Keratinocyte (primary cell): ENCODE measurements around the gene LDB2. TPM values are rescaled to one million over a fixed set of nuclear protein-coding genes. Genes with fewer than 3 reads are reported as not detected.

ENCODE experiments used
- DNase-seq: peaks from one replicate; pipeline ENCODE4 v3.0.0-alpha.2; 2011; ENCODE audit warnings: low read depth, missing footprints, low spot score
- FAIRE-seq: peaks from 2 replicates; lab custom pipeline; 2011; peaks lifted over from hg19 to GRCh38; lab: Jason Lieb, UNC
- H2AFZ ChIP-seq: 2 replicates; pipeline ENCODE4 v1.6.0; 2012; ENCODE audit warnings: low read length, control low read depth, inconsistent platforms; ENCODE audit not compliant: control insufficient read depth
- H3K27ac ChIP-seq: 2 replicates; pipeline ENCODE4 v1.5.1; 2011; ENCODE audit warnings: low read length; ENCODE audit not compliant: control insufficient read depth, insufficient read depth
- H3K27me3 ChIP-seq: 3 replicates; pipeline ENCODE4 v1.6.0; 2011; ENCODE audit warnings: low read length; ENCODE audit not compliant: control insufficient read depth, insufficient read depth; ENCODE audit errors: extremely low read depth
- H3K36me3 ChIP-seq, 2 experiments: 2 replicates in 1 of 2; 3 replicates in 1 of 2; pipeline ENCODE4 v1.5.1; 2011; ENCODE audit warnings: low read length in 2 of 2, mild to moderate bottlenecking in 1 of 2; ENCODE audit not compliant: control insufficient read depth in 2 of 2, insufficient read depth in 2 of 2; ENCODE audit errors: extremely low read depth in 1 of 2
- H3K4me1 ChIP-seq: 3 replicates; pipeline ENCODE4 v1.5.1; 2011; ENCODE audit warnings: low read length; ENCODE audit not compliant: control insufficient read depth, insufficient read depth; ENCODE audit errors: extremely low read depth
- H3K4me2 ChIP-seq: 3 replicates; pipeline ENCODE4 v1.6.0; 2011; ENCODE audit warnings: low read depth, low read length; ENCODE audit not compliant: control insufficient read depth, insufficient read depth; ENCODE audit errors: extremely low read depth
- H3K4me3 ChIP-seq, 3 experiments: fragments of 200-600 bp in 1 of 3; sonication (generic) in 1 of 3; 2 replicates in 2 of 3; 3 replicates in 1 of 3; pipeline ENCODE4 v1.5.1; 2011 to 2016; ENCODE audit warnings: low read length in 3 of 3, mild to moderate bottlenecking in 3 of 3, control low read depth in 2 of 3, inconsistent platforms in 1 of 3, low read depth in 1 of 3, mixed read lengths in 1 of 3, mixed run types in 1 of 3, moderate library complexity in 1 of 3; ENCODE audit not compliant: control insufficient read depth in 2 of 3, insufficient read depth in 2 of 3; ENCODE audit errors: extremely low read depth in 1 of 3
- H3K79me2 ChIP-seq: 2 replicates; pipeline ENCODE4 v1.6.0; 2012; ENCODE audit warnings: low read length; ENCODE audit not compliant: control insufficient read depth, insufficient read depth
- H3K9ac ChIP-seq: 3 replicates; pipeline ENCODE4 v1.6.0; 2011; ENCODE audit warnings: low read length; ENCODE audit not compliant: control insufficient read depth, insufficient read depth; ENCODE audit errors: extremely low read depth
- H3K9me1 ChIP-seq: 3 replicates; pipeline ENCODE4 v1.6.0; 2011; ENCODE audit warnings: low read length; ENCODE audit not compliant: control insufficient read depth, insufficient read depth; ENCODE audit errors: extremely low read depth
- H3K9me3 ChIP-seq: 2 replicates; pipeline ENCODE4 v1.5.1; 2012; ENCODE audit warnings: low read depth, low read length; ENCODE audit not compliant: control insufficient read depth
- H4K20me1 ChIP-seq: 3 replicates; pipeline ENCODE4 v1.6.0; 2011; ENCODE audit warnings: low read length; ENCODE audit not compliant: control insufficient read depth, insufficient read depth; ENCODE audit errors: extremely low read depth
- EZH2 ChIP-seq: IDR thresholded peaks from one replicate; pipeline ENCODE4 v1.6.1; 2012; ENCODE audit warnings: inconsistent platforms, mild to moderate bottlenecking, low read length, moderate library complexity
- dilution Hi-C: fragments of 300-500 bp; cut with MboI; formaldehyde crosslinking; loops from one replicate; pipeline ENCODE4 v1.7.0; 2020; ENCODE audit warnings: low sequenced_read_pairs; ENCODE audit not compliant: extremely low pct_ligation_motif_present
- polyA plus RNA-seq, 5 experiments: library from polyadenylated mRNA; depleted of rRNA in 3 of 5; stranded (reverse) in 3 of 5; stranded (forward) in 1 of 5; unstranded in 1 of 5; fragments of >200 nt; gene quantifications; 1 replicate in 1 of 5; 2 replicates in 3 of 5; 3 replicates in 1 of 5; pipeline versions ENCODE4 v1.2.1 to v1.2.3, GENCODE V29; 2011 to 2012; ENCODE audit warnings: missing spikeins in 2 of 5, low read depth in 1 of 5, low replicate concordance in 1 of 5
- TF ChIP-seq, protein P1 (sequence below), 3 experiments: IDR thresholded peaks in 1 of 3; conservative IDR thresholded peaks in 1 of 3; optimal IDR thresholded peaks in 1 of 3; 2 replicates in 2 of 3; 3 replicates in 1 of 3; pipeline versions ENCODE3 to v1.5.1; 2011; ENCODE audit warnings: low read length in 3 of 3, mild to moderate bottlenecking in 3 of 3, moderate library complexity in 2 of 3, control low read depth in 1 of 3, inconsistent platforms in 1 of 3; ENCODE audit not compliant: insufficient read depth in 2 of 3; ENCODE audit errors: extremely low read depth in 1 of 3

Gene LDB2
- polyA plus RNA-seq, 1 donor (not counting 4 experiments of a cell fraction or from before 2014, with no cell fraction given): not detected

DNA sequence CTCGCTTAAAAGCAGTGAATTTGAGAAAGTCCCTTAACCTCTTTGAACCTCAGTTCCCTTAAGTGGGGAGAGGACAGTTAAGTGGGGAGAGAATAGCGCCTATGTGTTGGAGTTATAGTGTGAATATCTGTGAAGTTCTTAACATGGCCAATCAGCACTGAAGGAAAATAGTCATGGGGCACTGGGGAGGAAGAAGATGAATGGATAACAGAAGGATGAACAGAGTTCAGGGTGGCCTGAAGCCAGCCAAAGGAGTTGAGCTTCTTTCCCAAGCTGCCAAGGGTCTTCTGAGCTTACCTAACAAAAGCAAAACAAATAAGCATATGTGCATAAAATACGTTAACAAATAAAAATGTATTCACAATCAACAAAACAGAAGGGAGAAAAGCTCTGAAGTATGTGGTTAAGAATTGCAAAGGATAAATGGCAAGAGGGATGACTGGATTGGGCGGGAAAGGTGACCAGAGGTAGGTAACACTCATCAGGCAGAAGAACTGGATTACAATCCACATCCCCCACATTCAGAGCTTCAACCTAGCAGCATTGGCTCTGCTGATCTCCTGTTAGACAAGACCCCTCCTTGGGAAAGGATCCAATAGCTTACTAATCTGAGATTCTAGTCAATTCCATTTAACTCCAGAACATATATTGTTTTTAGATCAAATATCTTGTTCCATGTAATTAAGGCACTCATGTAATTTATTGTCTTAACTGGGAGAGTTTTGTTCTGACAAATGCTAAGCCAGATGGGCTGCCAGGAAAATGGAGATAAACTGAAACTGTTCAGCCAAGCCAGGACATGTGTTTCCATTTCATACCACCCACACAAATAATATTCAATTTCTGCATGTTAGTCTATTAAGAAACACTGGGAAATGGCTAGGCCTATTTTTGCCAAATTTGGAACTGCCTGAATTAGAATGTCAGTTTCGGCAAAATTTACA lies 221.2 kb downstream of the LDB2 start:
- Histone ChIP-seq H3K9me3 (no peaks in the 10 kb centered on the region), H3K4me2 (no peak overlapping the region), H3K4me1 (no peaks in the 10 kb centered on the region), H3K27me3 (no peaks in the 10 kb centered on the region), H3K36me3 (no peaks in the 10 kb centered on the region), H4K20me1 (no peaks in the 10 kb centered on the region), H3K79me2 (no peaks in the 10 kb centered on the region), H3K27ac (no peak overlapping the region), H3K4me3 (no peak overlapping the region), H3K9ac (no peak overlapping the region), H2AFZ (no peak overlapping the region), H3K9me1 (no peaks in the 10 kb centered on the region)
- no peak for TF ChIP-seq EZH2
- TF ChIP-seq, protein P1, sequence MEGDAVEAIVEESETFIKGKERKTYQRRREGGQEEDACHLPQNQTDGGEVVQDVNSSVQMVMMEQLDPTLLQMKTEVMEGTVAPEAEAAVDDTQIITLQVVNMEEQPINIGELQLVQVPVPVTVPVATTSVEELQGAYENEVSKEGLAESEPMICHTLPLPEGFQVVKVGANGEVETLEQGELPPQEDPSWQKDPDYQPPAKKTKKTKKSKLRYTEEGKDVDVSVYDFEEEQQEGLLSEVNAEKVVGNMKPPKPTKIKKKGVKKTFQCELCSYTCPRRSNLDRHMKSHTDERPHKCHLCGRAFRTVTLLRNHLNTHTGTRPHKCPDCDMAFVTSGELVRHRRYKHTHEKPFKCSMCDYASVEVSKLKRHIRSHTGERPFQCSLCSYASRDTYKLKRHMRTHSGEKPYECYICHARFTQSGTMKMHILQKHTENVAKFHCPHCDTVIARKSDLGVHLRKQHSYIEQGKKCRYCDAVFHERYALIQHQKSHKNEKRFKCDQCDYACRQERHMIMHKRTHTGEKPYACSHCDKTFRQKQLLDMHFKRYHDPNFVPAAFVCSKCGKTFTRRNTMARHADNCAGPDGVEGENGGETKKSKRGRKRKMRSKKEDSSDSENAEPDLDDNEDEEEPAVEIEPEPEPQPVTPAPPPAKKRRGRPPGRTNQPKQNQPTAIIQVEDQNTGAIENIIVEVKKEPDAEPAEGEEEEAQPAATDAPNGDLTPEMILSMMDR (optimal IDR thresholded peaks at IDR 0.05 in 1 of 3, IDR thresholded peaks at IDR 0.05 in 1 of 3, conservative IDR thresholded peaks at IDR 0.05 in 1 of 3; ENCODE audit: extremely low read depth in 1 of 3, insufficient read depth in 2 of 3, low read length in 3 of 3): no peak
- dilution Hi-C loops: no loop called here
- FAIRE-seq (no peak), DNase-seq (no peak)

DNA sequence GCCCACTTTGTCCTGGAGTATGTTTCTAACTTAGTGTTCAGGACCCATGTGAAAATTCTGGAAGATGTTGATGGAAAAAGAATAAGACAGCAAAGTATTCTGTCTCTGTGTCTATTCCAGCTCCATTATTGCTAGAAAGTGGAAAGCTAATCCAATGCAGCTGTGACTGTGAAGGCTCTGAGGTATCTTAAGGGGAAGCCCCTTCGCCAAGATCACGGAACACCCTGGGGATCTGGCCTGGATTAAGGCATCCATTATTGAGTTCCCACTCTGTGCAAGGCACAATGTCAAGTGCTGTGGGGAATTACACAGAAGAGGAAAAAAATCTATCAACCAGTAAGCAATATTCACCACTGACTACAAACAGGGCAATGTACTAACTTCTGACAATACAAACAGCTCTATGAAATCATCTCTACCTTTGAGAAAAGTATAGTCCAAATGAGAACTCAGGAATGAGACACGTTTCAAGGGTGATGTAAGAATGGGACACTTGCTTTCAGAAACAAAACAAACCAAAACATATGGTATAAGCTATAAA lies 222.1 kb downstream of the LDB2 start:
- H3K36me3 ChIP-seq: no peaks in the 10 kb centered on the region
- H4K20me1 ChIP-seq: no peaks in the 10 kb centered on the region
- H2AFZ ChIP-seq: no peak overlapping the region
- H3K27ac ChIP-seq: no peak overlapping the region
- H3K4me2 ChIP-seq: no peak overlapping the region
- no peak for TF ChIP-seq EZH2
- TF ChIP-seq, protein P1 (optimal IDR thresholded peaks at IDR 0.05 in 1 of 3, IDR thresholded peaks at IDR 0.05 in 1 of 3, conservative IDR thresholded peaks at IDR 0.05 in 1 of 3; ENCODE audit: extremely low read depth in 1 of 3, insufficient read depth in 2 of 3, low read length in 3 of 3): no peak
- H3K4me3 ChIP-seq: no peak overlapping the region
- no peaks in the 10 kb centered on the region for H3K27me3 ChIP-seq
- no peaks in the 10 kb centered on the region for H3K79me2 ChIP-seq
- H3K4me1 ChIP-seq: no peaks in the 10 kb centered on the region
- no peak for DNase-seq
- dilution Hi-C loops: no loop called here
- FAIRE-seq: no peak
- no peaks in the 10 kb centered on the region for H3K9me1 ChIP-seq
- H3K9ac ChIP-seq: no peak overlapping the region
- no peaks in the 10 kb centered on the region for H3K9me3 ChIP-seq
